HEK293T (cell line): ENCODE measurements around the gene SLC16A11.
A peak's percentile ranks its signal among the peaks of the same experiment; 100 is the strongest.

Experiments
- CTCF ChIA-PET: fragments of 350-600 bp; formaldehyde crosslinking; extraction: SDS; loops from one replicate; lab custom pipeline; 2021; ENCODE audit warnings: antibody characterized with exemption, inconsistent platforms; lab: Yijun Ruan, JAX
- POLR2A ChIA-PET: fragments of 350-600 bp; formaldehyde crosslinking; extraction: SDS; loops from one replicate; lab custom pipeline; 2020; ENCODE audit warnings: antibody characterized with exemption, inconsistent platforms; lab: Yijun Ruan, JAX
- DNase-seq: peaks from one replicate; pipeline ENCODE4 v3.0.0; 2012; ENCODE audit warnings: mixed read lengths; ENCODE audit errors: extremely low spot score
- ARNT ChIP-seq: fragments of 450-650 bp; IDR thresholded peaks from 2 replicates; pipeline ENCODE4 v1.6.1; 2017; ENCODE audit warnings: mild to moderate bottlenecking
- BHLHE40 ChIP-seq: fragments of 450-650 bp; IDR thresholded peaks from 2 replicates; pipeline ENCODE4 v1.6.1; 2016; ENCODE audit warnings: mild to moderate bottlenecking, moderate library complexity, borderline replicate concordance
- CTBP1 ChIP-seq: fragments of 450-650 bp; IDR thresholded peaks from 2 replicates; pipeline ENCODE4 v1.6.1; 2016; ENCODE audit warnings: borderline replicate concordance
- ELF4 ChIP-seq: fragments of 450-650 bp; IDR thresholded peaks from 2 replicates; pipeline ENCODE4 v1.6.1; 2017; ENCODE audit warnings: antibody characterized with exemption
- FOXA1 ChIP-seq: fragments of 450-650 bp; IDR thresholded peaks from 2 replicates; pipeline ENCODE4 v1.6.1; 2016; ENCODE audit warnings: mild to moderate bottlenecking
- FOXK2 ChIP-seq: fragments of 450-650 bp; IDR thresholded peaks from 2 replicates; pipeline ENCODE4 v1.6.1; 2016; ENCODE audit warnings: mild to moderate bottlenecking
- FOXM1 ChIP-seq: fragments of 450-650 bp; IDR thresholded peaks from 2 replicates; pipeline ENCODE4 v1.6.1; 2017; ENCODE audit warnings: mild to moderate bottlenecking, borderline replicate concordance
- HDGF ChIP-seq: fragments of 450-650 bp; IDR thresholded peaks from 2 replicates; pipeline ENCODE4 v1.6.1; 2017; ENCODE audit warnings: antibody characterized with exemption, borderline replicate concordance
- L3MBTL2 ChIP-seq: fragments of 450-650 bp; conservative IDR thresholded peaks from 2 replicates; pipeline ENCODE4 v1.6.1; 2016; ENCODE audit warnings: mild to moderate bottlenecking
- LEF1 ChIP-seq: fragments of 450-650 bp; IDR thresholded peaks from 2 replicates; pipeline ENCODE4 v1.6.1; 2017; ENCODE audit warnings: mild to moderate bottlenecking, borderline replicate concordance
- NFRKB ChIP-seq: fragments of 450-650 bp; IDR thresholded peaks from 2 replicates; pipeline ENCODE4 v1.6.1; 2016; ENCODE audit warnings: mild to moderate bottlenecking, moderate library complexity
- PKNOX1 ChIP-seq: fragments of 450-650 bp; IDR thresholded peaks from 2 replicates; pipeline ENCODE4 v1.6.1; 2016
- SP1 ChIP-seq: fragments of 450-650 bp; IDR thresholded peaks from 2 replicates; pipeline ENCODE4 v1.6.1; 2017
- SUZ12 ChIP-seq: fragments of 450-650 bp; IDR thresholded peaks from 2 replicates; pipeline ENCODE4 v1.6.1; 2016; ENCODE audit warnings: mild to moderate bottlenecking
- TARDBP ChIP-seq: fragments of 450-650 bp; IDR thresholded peaks from 2 replicates; pipeline ENCODE4 v1.6.1; 2016
- ZNF384 ChIP-seq: fragments of 450-650 bp; IDR thresholded peaks from 2 replicates; pipeline ENCODE4 v1.6.1; 2016

The SLC16A11 gene

GRCh38 chr17:7016418-7016817 lies 27.5 kb downstream of the SLC16A11 start:
- TF ChIP-seq SUZ12 (no peak), BHLHE40 (no peak), ELF4 (no peak), NFRKB (no peak), HDGF (no peak), L3MBTL2 (no peak), PKNOX1 (no peak), FOXA1 (no peak), ZNF384 (no peak), LEF1 (no peak), SP1 (no peak)
- no peak for DNase-seq
- CTCF ChIA-PET: no interaction called here
- POLR2A ChIA-PET: interaction anchor here (1.4 kb wide), 1 partner anchor 19 kb away, joined by 7 read pairs; the partner anchor contains the start of gene SLC16A13

DNA sequence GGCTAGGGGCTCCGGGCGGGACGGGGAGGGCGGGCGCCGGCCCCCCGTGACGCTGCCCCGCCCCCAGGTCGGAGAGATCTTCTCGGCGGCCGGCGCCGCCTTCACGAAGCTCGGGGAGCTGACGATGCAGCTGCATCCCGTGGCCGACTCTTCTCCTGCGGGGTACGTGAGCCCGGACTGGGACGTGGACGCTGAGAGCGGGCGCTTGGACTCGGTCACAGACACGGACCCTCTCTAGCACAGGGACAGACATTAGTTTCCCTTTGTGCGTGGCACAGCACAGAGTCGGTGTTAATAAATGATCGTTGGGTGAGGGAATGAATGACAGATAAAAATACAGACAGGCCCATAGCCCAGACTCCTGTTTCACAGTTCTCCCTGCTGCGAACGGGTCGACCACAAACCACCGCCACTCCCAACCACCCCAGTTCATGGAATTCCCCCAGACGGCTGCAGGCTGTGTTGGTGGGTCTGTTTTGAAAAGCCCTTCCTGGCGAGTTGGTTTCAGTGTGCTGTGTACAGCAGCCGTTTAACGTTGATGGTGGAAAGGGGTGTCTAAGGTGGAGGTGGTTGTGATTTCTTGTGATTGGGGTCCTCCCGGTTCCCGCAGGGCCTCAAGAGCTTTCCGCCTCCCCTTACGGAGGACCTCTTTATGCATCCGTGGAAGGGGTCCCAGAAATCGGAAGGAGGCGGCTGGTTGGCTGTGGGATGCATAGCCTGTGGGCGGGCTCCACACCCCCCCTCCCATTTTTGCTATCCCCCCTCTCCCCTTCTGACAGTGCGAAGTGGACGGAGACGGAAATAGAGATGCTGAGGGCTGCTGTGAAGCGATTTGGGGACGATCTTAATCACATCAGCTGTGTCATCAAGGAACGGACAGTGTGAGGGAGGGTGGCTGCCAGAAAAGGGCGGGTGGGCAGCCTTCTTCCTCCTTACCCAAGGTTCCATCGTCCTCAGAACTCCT lies 28.6 kb downstream of the SLC16A11 start:
- ChIA-PET POLR2A (interaction anchor here (1.3 to 1.4 kb wide), 2 partner anchors 20 kb away, joined by 7 read pairs; partner anchors contain the start of gene SLC16A13), CTCF (no interaction called here)
- DNase-seq: no peak
- TF ChIP-seq FOXA1: no peak
- TF ChIP-seq ELF4: no peak
- TF ChIP-seq L3MBTL2: no peak
- TF ChIP-seq FOXM1: no peak
- no peak for TF ChIP-seq ZNF384
- TF ChIP-seq BHLHE40: no peak

DNA sequence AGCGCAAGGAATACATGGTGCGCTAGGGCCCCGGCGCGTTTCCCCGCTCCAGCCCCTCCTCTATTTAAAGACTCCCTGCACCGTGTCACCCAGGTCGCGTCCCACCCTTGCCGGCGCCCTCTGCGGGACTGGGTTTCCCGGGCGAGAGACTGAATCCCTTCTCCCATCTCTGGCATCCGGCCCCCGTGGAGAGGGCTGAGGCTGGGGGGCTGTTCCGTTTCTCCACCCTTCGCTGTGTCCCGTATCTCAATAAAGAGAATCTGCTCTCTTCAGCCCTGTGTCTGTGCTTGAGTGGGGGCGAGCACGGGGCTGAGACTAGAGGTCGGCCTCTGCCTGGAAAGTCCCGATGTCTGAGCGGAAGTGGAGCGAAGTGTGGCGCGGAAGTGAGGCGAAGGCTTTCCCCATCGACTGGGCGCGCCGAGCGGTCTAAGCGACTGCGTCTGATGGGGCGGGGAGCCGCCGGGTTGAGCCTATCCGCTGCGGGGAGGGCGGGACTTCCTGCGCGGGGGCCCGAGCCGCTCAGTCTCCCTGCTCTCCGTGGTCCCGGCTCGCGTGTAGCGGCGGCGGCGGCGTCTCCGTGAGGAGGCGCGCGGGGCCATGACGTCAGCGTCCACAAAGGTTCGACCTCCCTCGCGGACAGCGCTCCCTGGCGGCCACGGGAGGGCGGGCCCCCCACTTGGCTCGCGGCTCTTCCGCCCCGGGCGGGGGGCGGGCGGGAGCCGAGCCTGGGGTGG lies 29.5 kb downstream of the SLC16A11 start:
- POLR2A ChIA-PET: interaction anchor here (1.3 kb wide), 1 partner anchor 21 kb away, joined by 7 read pairs; the partner anchor contains the start of gene SLC16A13
- no peak for TF ChIP-seq FOXK2
- TF ChIP-seq PKNOX1: no peak
- TF ChIP-seq ELF4: peak; percentile 58; the same call in 1 of the 2 replicates
- no peak for TF ChIP-seq L3MBTL2
- no peak for TF ChIP-seq ARNT
- peak; percentile 98 for TF ChIP-seq TARDBP
- TF ChIP-seq HDGF: no peak
- TF ChIP-seq CTBP1: no peak
- TF ChIP-seq ZNF384: no peak
- no peak for TF ChIP-seq FOXM1
- CTCF ChIA-PET: no interaction called here
- peak; percentile 89 for DNase-seq

DNA sequence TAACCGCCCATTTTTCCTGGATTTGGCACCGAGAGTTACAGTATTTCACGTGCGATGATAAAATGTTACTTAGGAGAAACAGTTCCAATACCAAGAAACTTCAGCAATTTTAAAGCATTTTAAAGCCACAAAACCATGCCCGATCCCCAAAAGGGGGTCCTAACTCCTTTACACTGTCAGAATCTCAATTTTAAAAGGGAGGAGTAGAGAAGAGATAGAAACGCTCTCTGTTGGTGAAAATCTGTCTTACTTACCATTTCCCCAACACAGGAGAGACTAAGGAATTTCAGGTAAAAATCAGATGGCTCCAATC lies 32.0 kb downstream of the SLC16A11 start:
- TF ChIP-seq PKNOX1 (no peak), LEF1 (no peak), TARDBP (no peak), CTBP1 (no peak), SP1 (no peak), FOXK2 (no peak), HDGF (no peak), ZNF384 (no peak), L3MBTL2 (no peak), SUZ12 (no peak), NFRKB (no peak), ARNT (no peak), ELF4 (no peak), BHLHE40 (no peak), FOXA1 (no peak), FOXM1 (no peak)
- CTCF ChIA-PET: interaction anchor here (0.9 kb wide), 1 partner anchor 35 kb away, joined by 3 read pairs; no protein-coding TSS in a partner anchor
- POLR2A ChIA-PET: interaction anchor here (0.6 to 1.9 kb wide), 5 partner anchors 9 to 25 kb away, joined by 3 to 6 read pairs (median 4); no protein-coding TSS in a partner anchor
- no peak for DNase-seq

- ChIA-PET POLR2A (no interaction called here), CTCF (interaction anchor here (0.9 kb wide), 1 partner anchor 35 kb away, joined by 3 read pairs; no protein-coding TSS in a partner anchor)
- DNase-seq: no peak
- TF ChIP-seq FOXK2 (no peak), TARDBP (no peak), NFRKB (no peak), ZNF384 (no peak)
Measured at GRCh38 chr17:7011415-7011814, 32.5 kb downstream of the SLC16A11 start.

DNA sequence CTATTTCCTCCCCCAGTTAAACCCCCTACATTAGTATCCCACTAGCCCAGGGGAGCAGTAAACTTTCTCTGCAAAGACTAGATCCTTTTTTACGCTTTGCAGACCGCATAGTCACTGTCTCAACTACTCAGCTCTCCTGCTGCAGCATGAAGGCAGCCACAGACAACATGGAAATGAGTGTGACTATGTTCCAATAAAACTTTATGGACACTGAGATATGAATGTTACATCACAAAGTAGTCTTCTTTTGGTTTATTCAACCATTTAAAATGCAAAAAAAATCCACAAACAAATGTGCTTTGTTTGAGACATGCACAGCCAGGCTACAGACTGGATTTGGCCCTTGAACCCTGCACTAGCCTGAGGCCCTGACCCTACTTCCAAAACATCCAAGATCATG lies 33.4 kb downstream of the SLC16A11 start:
- no peak for DNase-seq
- TF ChIP-seq BHLHE40 (no peak), L3MBTL2 (no peak), FOXA1 (no peak), NFRKB (no peak)
- POLR2A ChIA-PET: no interaction called here
- CTCF ChIA-PET: no interaction called here
